ENCODE measurements around the gene ZNF264. TPM values are rescaled to one million over a fixed set of nuclear protein-coding genes. Genes with fewer than 3 reads are reported as not detected.

The ZNF264 gene
- total RNA-seq, 3 donors from 2014 or later = 20.7 to 36.4 (median 27.2) TPM

DNA sequence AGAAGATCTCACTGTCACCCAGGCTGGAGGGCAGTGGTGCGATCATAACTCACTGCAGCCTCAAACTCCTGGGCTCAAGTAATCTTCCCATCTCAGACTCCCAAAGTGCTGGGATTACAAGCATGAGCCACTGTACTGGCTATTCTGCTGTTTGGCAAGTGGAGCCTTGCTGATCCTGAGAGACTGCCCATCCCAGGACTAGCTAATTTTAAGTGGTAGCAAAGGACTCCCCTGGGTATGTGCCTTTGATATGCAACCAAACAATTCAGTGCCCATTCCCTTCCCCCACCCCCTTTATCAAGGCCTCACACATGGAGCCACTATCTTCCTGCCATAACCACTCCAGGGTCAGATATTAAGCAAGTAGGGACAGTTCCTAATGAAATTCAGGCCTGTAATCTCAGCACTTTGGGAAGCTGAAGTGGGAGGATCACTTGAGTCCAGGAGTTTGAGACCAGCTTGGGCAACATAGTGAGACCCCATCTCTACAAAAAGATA, 72.0 kb downstream of the ZNF264 start:
- Histone ChIP-seq H3K4me3 (no peak overlapping the region), H3K4me1 (ENCODE audit: low read depth) (no peaks in the 10 kb centered on the region), H3K9me3 (no peaks in the 10 kb centered on the region), H3K36me3 (ENCODE audit: low read depth) (no peaks in the 10 kb centered on the region)
- DNase-seq = no peak
- no peak for ATAC-seq
- TF ChIP-seq, protein P1, sequence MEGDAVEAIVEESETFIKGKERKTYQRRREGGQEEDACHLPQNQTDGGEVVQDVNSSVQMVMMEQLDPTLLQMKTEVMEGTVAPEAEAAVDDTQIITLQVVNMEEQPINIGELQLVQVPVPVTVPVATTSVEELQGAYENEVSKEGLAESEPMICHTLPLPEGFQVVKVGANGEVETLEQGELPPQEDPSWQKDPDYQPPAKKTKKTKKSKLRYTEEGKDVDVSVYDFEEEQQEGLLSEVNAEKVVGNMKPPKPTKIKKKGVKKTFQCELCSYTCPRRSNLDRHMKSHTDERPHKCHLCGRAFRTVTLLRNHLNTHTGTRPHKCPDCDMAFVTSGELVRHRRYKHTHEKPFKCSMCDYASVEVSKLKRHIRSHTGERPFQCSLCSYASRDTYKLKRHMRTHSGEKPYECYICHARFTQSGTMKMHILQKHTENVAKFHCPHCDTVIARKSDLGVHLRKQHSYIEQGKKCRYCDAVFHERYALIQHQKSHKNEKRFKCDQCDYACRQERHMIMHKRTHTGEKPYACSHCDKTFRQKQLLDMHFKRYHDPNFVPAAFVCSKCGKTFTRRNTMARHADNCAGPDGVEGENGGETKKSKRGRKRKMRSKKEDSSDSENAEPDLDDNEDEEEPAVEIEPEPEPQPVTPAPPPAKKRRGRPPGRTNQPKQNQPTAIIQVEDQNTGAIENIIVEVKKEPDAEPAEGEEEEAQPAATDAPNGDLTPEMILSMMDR (IDR thresholded peaks at IDR 0.05) = no peak
- intact Hi-C loops (cut with DNase I, micrococcal nuclease) = no loop called here

DNA sequence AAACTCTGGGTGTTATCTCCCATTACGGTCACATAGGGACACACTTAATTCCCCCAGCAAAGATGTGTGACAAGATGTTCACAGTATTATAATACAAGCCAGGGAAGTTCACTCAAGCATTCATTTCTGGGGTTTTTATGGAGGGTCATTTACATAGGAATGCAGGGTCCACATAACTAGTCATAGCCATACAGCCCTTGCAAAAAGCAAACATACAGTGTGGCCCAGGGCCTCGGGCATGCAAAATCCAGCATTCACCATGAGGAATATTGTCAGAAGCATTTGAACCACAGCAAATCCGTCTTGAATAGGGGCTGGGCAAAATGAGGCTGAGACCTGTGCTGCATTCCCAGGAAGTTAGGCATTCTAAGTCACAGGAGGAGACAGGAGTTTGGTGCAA, 76.0 kb downstream of the ZNF264 start:
- ATAC-seq (no peak), DNase-seq (no peak)
- Histone ChIP-seq H3K9me3 (no peaks in the 10 kb centered on the region), H3K4me3 (no peak overlapping the region), H3K4me1 (ENCODE audit: low read depth) (no peaks in the 10 kb centered on the region), H3K36me3 (ENCODE audit: low read depth) (no peaks in the 10 kb centered on the region)
- intact Hi-C loops (cut with DNase I, micrococcal nuclease) = no loop called here
- TF ChIP-seq, protein P1 (IDR thresholded peaks at IDR 0.05) = no peak

DNA sequence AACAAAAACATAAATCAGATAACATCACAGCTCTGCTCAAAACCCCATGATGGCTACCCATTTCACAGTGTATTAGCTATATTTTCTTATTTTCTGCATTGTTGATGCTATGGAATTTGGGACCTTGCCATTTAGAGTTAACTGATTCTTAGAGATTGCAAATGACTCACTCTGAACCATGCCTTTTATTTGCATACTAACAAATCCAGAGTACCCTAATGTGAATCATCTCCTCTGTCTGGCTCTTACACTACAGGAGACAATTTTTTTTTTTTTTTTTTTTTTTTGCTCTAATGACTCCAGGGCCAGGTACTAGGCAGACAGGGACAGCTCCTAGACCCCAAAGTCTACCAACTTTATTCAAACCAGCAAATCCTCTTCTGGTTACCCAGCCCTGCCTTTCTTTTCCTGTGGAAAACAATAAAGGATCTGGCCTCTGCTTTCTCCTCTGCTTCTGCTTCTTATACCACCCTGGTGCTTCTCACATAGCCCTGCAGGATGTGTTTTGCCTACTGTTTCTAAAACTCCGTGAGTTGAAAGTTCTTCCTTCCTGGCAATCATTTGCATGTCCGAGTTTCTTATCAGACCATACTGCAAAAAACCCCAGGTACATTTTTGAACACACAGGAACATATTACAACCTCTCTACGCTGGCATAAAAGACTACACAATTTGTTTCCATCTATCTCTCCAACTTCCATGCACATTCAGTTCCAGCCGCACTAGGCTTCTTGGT, 78.4 kb downstream of the ZNF264 start:
- ATAC-seq (peak; percentile 9), DNase-seq (no peak)
- TF ChIP-seq, protein P1 (IDR thresholded peaks at IDR 0.05) = no peak
- Histone ChIP-seq H3K9me3 (no peaks in the 10 kb centered on the region), H3K4me3 (no peak overlapping the region), H3K36me3 (ENCODE audit: low read depth) (no peaks in the 10 kb centered on the region), H3K4me1 (ENCODE audit: low read depth) (no peaks in the 10 kb centered on the region)
- intact Hi-C loops (cut with DNase I, micrococcal nuclease) = no loop called here

DNA sequence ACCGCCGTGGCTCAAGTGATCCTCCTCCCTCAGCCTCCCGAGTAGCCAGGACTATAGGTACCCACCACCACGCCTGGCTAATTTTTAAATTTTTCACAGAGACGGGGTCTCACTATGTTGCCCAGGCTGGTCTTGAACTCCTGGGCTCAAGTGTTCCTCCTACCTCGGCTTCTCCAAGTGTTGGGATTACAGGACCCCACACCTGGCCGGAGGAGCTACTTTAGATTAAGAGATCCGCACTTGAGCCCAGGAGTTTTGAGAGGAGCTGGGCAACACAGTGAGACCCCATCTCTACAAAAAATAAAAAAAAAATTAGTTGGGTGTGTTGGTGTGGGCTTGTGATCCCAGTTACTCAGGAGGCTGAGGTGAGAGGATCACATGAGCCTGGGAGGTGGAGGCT, 80.0 kb downstream of the ZNF264 start:
- Histone ChIP-seq H3K4me3 (no peak overlapping the region), H3K4me1 (ENCODE audit: low read depth) (no peaks in the 10 kb centered on the region), H3K36me3 (ENCODE audit: low read depth) (no peaks in the 10 kb centered on the region), H3K9me3 (no peaks in the 10 kb centered on the region)
- TF ChIP-seq, protein P1 (IDR thresholded peaks at IDR 0.05) = no peak
- ATAC-seq (no peak), DNase-seq (no peak)
- intact Hi-C loops (cut with DNase I, micrococcal nuclease) = no loop called here

Other genes starting within 250 kb of the ZNF264 start
- not detected for gene USP29, start 71.5 kb upstream of the ZNF264 start, total RNA-seq
- gene ZIM3, start 46.3 kb upstream of the ZNF264 start, total RNA-seq = not detected
- gene DUXA, start 24.0 kb upstream of the ZNF264 start, total RNA-seq = not detected
- 1 to 10 TPM in 1 of 3 donors, under 1 TPM in 2; 0.43 to 1.3 (median 0.98) TPM for gene AURKC, start 39.5 kb downstream of the ZNF264 start, total RNA-seq
- 10 to 100 TPM in 2 of 3 donors, 1 to 10 TPM in 1; 7.3 to 18.6 (median 10.6) TPM for gene ZNF805, start 49.1 kb downstream of the ZNF264 start, total RNA-seq
- 10 to 100 TPM; 25.7 to 55.8 (median 42.2) TPM for gene ZNF460, start 89.0 kb downstream of the ZNF264 start, total RNA-seq
- 1 to 10 TPM; 2.5 to 9.4 (median 3.6) TPM for gene ZNF543, start 129.0 kb downstream of the ZNF264 start, total RNA-seq
- 10 to 100 TPM in 1 of 3 donors, 1 to 10 TPM in 2; 2.8 to 12.2 (median 4.2) TPM for gene ZNF304, start 159.8 kb downstream of the ZNF264 start, total RNA-seq
- gene TRAPPC2B, start 172.1 kb downstream of the ZNF264 start, total RNA-seq = 1 to 10 TPM; 3.4 to 8.3 (median 3.5) TPM
- 1 to 10 TPM in 2 of 3 donors, under 1 TPM in 1; 0.64 to 4.2 (median 1.6) TPM for gene ZNF547, start 172.1 kb downstream of the ZNF264 start, total RNA-seq
- gene ZNF548, start 198.4 kb downstream of the ZNF264 start, total RNA-seq = 10 to 100 TPM in 2 of 3 donors, 1 to 10 TPM in 1; 8.3 to 23.2 (median 10.3) TPM
- gene ZNF17, start 219.7 kb downstream of the ZNF264 start, total RNA-seq = 10 to 100 TPM in 2 of 3 donors, 1 to 10 TPM in 1; 8.3 to 13.4 (median 11.0) TPM
- 1 to 10 TPM; 4.7 to 8.7 (median 8.0) TPM for gene ZNF749, start 243.8 kb downstream of the ZNF264 start, total RNA-seq